Measurements from ENCODE around the gene MIA. TPM values are rescaled to one million over a fixed set of nuclear protein-coding genes. Genes with fewer than 3 reads are reported as not detected.

The MIA gene
- total and polyA plus RNA-seq, 8 donors: 0.89 to 6.7 (median 3.6) TPM; not detected in 1

DNA sequence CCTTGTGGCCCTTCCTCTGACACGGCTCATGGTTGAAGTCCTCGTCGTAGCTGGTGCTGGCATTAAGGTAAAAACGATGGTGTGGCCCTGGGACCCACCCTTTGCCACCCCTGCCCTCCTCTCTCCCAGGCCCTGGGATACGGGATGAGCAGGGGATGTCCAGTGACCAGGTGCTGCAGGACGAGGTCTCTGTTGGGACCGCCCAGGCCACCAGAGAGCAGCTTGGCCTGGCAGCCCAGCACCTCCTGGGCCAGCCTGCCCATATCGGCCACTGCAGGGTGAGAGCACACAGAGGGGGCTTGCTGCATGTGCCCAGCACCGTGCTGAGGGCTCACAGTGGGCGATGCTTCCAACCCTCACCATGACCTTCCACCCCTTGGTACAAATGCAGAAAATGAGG, 31.4 kb upstream of the MIA start:
- TF ChIP-seq, protein P1, sequence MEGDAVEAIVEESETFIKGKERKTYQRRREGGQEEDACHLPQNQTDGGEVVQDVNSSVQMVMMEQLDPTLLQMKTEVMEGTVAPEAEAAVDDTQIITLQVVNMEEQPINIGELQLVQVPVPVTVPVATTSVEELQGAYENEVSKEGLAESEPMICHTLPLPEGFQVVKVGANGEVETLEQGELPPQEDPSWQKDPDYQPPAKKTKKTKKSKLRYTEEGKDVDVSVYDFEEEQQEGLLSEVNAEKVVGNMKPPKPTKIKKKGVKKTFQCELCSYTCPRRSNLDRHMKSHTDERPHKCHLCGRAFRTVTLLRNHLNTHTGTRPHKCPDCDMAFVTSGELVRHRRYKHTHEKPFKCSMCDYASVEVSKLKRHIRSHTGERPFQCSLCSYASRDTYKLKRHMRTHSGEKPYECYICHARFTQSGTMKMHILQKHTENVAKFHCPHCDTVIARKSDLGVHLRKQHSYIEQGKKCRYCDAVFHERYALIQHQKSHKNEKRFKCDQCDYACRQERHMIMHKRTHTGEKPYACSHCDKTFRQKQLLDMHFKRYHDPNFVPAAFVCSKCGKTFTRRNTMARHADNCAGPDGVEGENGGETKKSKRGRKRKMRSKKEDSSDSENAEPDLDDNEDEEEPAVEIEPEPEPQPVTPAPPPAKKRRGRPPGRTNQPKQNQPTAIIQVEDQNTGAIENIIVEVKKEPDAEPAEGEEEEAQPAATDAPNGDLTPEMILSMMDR (IDR thresholded peaks at IDR 0.05): no peak
- intact Hi-C loops (cut with DNase I): no loop called here
- Histone ChIP-seq H3K4me3 (no peak overlapping the region), H3K27me3 (no peaks in the 10 kb centered on the region), H3K36me3 (peaks cover 0 to 36% of the 10 kb centered on the region in 2 donors), H3K9me3 (no peaks in the 10 kb centered on the region), H3K27ac (peak overlapping the region in 1 of 2 donors; percentile 42), H3K4me1 (peaks cover 4 to 21% of the 10 kb centered on the region in 2 donors)
- ATAC-seq: no peak
- no peak for DNase-seq

GRCh38 chr19:40744554-40745401, 30.5 kb upstream of the MIA start:
- no peak overlapping the region for H3K4me3 ChIP-seq
- peaks cover 13 to 29% of the 10 kb centered on the region in 2 donors for H3K4me1 ChIP-seq
- H3K27ac ChIP-seq: peak overlapping the region; percentile 42 to 53
- intact Hi-C loops (cut with DNase I): no loop called here
- peaks cover 0 to 28% of the 10 kb centered on the region in 2 donors for H3K36me3 ChIP-seq
- no peaks in the 10 kb centered on the region for H3K9me3 ChIP-seq
- TF ChIP-seq, protein P1 (IDR thresholded peaks at IDR 0.05): no peak
- DNase-seq (peak in 2 of 4 donors; percentile 62 to 85), ATAC-seq (peak; percentile 79)
- no peaks in the 10 kb centered on the region for H3K27me3 ChIP-seq

- peaks cover 0 to 22% of the 10 kb centered on the region in 2 donors for H3K36me3 ChIP-seq
- no peak overlapping the region for H3K4me3 ChIP-seq
- intact Hi-C loops (cut with DNase I): no loop called here
- H3K9me3 ChIP-seq: no peaks in the 10 kb centered on the region
- TF ChIP-seq, protein P1 (IDR thresholded peaks at IDR 0.05): no peak
- H3K27me3 ChIP-seq: no peaks in the 10 kb centered on the region
- H3K4me1 ChIP-seq: peaks cover 14 to 33% of the 10 kb centered on the region in 2 donors
- peak overlapping the region; percentile 42 to 53 for H3K27ac ChIP-seq
- DNase-seq (no peak), ATAC-seq (peak; percentile 4)
Observed at GRCh38 chr19:40745402-40745780, 29.9 kb upstream of the MIA start.

DNA sequence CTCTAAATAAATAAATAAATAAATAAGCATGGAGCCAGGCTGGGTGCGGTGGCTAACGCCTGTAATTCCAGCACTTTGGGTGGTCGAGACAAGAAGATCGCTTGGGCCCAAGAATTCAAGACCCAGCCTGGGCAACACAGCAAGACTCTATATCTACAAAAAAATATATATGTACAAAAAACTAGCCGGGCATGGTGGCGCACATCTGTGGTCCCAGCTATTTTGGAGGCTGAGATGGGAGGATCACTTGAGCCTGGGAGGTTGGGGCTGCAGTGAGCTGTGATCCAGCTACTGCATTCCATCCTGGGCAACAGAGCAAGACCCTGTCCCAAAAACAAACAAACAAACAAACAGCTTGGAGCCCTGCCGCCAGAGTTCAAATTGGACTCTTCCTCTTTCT, 27.8 kb upstream of the MIA start:
- Histone ChIP-seq H3K9me3 (no peaks in the 10 kb centered on the region), H3K4me1 (peaks cover 21 to 43% of the 10 kb centered on the region in 2 donors), H3K4me3 (no peak overlapping the region), H3K27ac (peak overlapping the region in 1 of 2 donors; percentile 94), H3K36me3 (peaks cover 0 to 2% of the 10 kb centered on the region in 2 donors), H3K27me3 (no peaks in the 10 kb centered on the region)
- no peak for ATAC-seq
- intact Hi-C loops (cut with DNase I): no loop called here
- no peak for DNase-seq
- TF ChIP-seq, protein P1 (IDR thresholded peaks at IDR 0.05): no peak

GRCh38 chr19:40750058-40750873, 25.1 kb upstream of the MIA start, which contains the start of gene ACTMAP:
Gene ACTMAP (minus strand): TSS chr19:40750477. CDS start chr19:40749803, 674 bp downstream.
- DNase-seq (peak; percentile 96 to 100 (median 100)), ATAC-seq (peak; percentile 92)
- Histone ChIP-seq H3K27me3 (no peaks in the 10 kb centered on the region), H3K4me1 (peaks cover 32 to 67% of the 10 kb centered on the region in 2 donors), H3K9me3 (no peaks in the 10 kb centered on the region), H3K27ac (peak within 1 kb of the TSS; percentile 91 to 94), H3K36me3 (peaks cover 0 to 2% of the 10 kb centered on the region in 2 donors), H3K4me3 (peak within 1 kb of the TSS; percentile 58 to 62)
- intact Hi-C loops (cut with DNase I): no loop called here
- TF ChIP-seq, protein P1 (IDR thresholded peaks at IDR 0.05): no peak
